SK-N-SH (cell line): ENCODE measurements around the gene LAPTM5.

ENCODE experiments used
- CHD2 ChIP-seq: fragments of 150-350 bp; IDR thresholded peaks from 2 replicates; pipeline ENCODE4 v1.6.1; 2018; ENCODE audit warnings: low read length; ENCODE audit not compliant: partially characterized antibody
- EP300 ChIP-seq, 2 experiments: IDR thresholded peaks; 2 replicates each; pipeline versions ENCODE4 v1.4.0 to v1.6.1; 2012; ENCODE audit warnings: borderline replicate concordance in 1 of 2, low read depth in 1 of 2, low read length in 1 of 2
- FOXJ3 ChIP-seq: sonication (generic); formaldehyde crosslinking; IDR thresholded peaks from 2 replicates; pipeline ENCODE4 v1.5.1; 2020; ENCODE audit warnings: mild to moderate bottlenecking, missing genetic modification reagents
- POLR2AphosphoS5 ChIP-seq: IDR thresholded peaks from 2 replicates; pipeline ENCODE4 v1.6.1; 2012; ENCODE audit warnings: low read depth, low read length
- RAD21 ChIP-seq: IDR thresholded peaks from 2 replicates; pipeline ENCODE4 v1.6.1; 2012; ENCODE audit warnings: mild to moderate bottlenecking, low read length
- SMC3 ChIP-seq: IDR thresholded peaks from 2 replicates; pipeline ENCODE4 v1.6.1; 2012; ENCODE audit warnings: low read depth, low read length, improper control_type of control experiment
- TAF1 ChIP-seq: IDR thresholded peaks from 2 replicates; pipeline ENCODE4 v1.6.1; 2012; ENCODE audit warnings: low read depth, mild to moderate bottlenecking, low read length, moderate library complexity, borderline replicate concordance
- TF ChIP-seq, protein P1 (sequence below): IDR thresholded peaks from 2 replicates; pipeline ENCODE4 v1.6.1; 2012; ENCODE audit warnings: mild to moderate bottlenecking, low read depth, low read length, moderate library complexity
- TF ChIP-seq, protein P2 (sequence below): IDR thresholded peaks from 2 replicates; pipeline ENCODE4 v1.4.0; 2012; ENCODE audit warnings: low read depth, borderline replicate concordance
- TF ChIP-seq, protein P3 (sequence below): fragments of 200-600 bp; sonication (generic); IDR thresholded peaks from 2 replicates; pipeline ENCODE4 v1.6.1; 2017; ENCODE audit warnings: antibody characterized with exemption, mild to moderate bottlenecking, moderate library complexity
- TF ChIP-seq, protein P4 (sequence below): IDR thresholded peaks from 2 replicates; pipeline ENCODE4 v1.4.0; 2012; ENCODE audit warnings: low read depth, borderline replicate concordance
- TF ChIP-seq, protein P5 (sequence below): IDR thresholded peaks from 2 replicates; pipeline ENCODE4 v1.4.0; 2012; ENCODE audit warnings: low read depth

DNA sequence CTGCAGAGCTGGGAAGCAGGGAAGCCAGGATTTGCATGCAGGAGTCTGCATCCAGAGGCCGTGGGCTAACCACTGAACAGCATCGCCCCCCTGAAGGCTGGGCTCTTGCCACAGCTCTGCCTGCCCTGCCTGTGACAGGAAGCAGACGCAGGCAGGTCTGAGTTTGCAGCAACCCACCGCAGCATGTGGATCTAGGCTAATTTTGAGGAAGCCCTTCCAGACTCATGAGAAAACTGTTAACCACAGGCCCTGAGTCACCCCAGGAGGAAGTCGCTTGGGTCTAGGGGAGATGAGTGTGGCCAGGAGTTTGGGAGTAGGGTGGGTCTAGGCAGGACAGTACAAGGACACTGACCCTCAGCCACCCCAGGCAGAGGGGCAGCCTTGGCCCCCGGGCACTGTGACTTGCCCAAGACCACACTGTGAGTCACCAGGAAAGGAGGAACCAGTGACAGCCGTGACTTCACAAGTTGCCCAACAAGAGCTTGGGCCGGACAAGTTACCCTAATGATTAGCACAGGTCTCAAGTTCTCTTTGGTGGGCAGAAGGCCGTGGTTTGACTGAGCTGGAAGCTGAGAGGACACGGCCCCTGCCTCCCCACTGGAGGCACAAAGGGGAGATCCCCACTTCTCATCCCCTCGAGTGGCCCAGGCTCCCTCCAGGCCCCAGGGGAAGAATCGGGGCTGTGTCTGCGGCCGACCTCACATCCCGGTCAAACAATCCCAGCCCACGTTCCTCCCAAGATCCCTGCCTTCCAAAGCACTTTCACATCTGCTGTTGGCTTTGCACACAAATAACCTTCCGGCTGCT lies 826 bp downstream of the LAPTM5 start:
- TF ChIP-seq, protein P1, sequence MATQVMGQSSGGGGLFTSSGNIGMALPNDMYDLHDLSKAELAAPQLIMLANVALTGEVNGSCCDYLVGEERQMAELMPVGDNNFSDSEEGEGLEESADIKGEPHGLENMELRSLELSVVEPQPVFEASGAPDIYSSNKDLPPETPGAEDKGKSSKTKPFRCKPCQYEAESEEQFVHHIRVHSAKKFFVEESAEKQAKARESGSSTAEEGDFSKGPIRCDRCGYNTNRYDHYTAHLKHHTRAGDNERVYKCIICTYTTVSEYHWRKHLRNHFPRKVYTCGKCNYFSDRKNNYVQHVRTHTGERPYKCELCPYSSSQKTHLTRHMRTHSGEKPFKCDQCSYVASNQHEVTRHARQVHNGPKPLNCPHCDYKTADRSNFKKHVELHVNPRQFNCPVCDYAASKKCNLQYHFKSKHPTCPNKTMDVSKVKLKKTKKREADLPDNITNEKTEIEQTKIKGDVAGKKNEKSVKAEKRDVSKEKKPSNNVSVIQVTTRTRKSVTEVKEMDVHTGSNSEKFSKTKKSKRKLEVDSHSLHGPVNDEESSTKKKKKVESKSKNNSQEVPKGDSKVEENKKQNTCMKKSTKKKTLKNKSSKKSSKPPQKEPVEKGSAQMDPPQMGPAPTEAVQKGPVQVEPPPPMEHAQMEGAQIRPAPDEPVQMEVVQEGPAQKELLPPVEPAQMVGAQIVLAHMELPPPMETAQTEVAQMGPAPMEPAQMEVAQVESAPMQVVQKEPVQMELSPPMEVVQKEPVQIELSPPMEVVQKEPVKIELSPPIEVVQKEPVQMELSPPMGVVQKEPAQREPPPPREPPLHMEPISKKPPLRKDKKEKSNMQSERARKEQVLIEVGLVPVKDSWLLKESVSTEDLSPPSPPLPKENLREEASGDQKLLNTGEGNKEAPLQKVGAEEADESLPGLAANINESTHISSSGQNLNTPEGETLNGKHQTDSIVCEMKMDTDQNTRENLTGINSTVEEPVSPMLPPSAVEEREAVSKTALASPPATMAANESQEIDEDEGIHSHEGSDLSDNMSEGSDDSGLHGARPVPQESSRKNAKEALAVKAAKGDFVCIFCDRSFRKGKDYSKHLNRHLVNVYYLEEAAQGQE, result no peak
- no peak for TF ChIP-seq FOXJ3 (CRISPR knock-in tag)
- no peak for TF ChIP-seq TAF1
- TF ChIP-seq, protein P2, sequence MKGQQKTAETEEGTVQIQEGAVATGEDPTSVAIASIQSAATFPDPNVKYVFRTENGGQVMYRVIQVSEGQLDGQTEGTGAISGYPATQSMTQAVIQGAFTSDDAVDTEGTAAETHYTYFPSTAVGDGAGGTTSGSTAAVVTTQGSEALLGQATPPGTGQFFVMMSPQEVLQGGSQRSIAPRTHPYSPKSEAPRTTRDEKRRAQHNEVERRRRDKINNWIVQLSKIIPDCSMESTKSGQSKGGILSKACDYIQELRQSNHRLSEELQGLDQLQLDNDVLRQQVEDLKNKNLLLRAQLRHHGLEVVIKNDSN, result no peak
- TF ChIP-seq, protein P3, sequence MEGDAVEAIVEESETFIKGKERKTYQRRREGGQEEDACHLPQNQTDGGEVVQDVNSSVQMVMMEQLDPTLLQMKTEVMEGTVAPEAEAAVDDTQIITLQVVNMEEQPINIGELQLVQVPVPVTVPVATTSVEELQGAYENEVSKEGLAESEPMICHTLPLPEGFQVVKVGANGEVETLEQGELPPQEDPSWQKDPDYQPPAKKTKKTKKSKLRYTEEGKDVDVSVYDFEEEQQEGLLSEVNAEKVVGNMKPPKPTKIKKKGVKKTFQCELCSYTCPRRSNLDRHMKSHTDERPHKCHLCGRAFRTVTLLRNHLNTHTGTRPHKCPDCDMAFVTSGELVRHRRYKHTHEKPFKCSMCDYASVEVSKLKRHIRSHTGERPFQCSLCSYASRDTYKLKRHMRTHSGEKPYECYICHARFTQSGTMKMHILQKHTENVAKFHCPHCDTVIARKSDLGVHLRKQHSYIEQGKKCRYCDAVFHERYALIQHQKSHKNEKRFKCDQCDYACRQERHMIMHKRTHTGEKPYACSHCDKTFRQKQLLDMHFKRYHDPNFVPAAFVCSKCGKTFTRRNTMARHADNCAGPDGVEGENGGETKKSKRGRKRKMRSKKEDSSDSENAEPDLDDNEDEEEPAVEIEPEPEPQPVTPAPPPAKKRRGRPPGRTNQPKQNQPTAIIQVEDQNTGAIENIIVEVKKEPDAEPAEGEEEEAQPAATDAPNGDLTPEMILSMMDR, result no peak
- TF ChIP-seq, protein P4, sequence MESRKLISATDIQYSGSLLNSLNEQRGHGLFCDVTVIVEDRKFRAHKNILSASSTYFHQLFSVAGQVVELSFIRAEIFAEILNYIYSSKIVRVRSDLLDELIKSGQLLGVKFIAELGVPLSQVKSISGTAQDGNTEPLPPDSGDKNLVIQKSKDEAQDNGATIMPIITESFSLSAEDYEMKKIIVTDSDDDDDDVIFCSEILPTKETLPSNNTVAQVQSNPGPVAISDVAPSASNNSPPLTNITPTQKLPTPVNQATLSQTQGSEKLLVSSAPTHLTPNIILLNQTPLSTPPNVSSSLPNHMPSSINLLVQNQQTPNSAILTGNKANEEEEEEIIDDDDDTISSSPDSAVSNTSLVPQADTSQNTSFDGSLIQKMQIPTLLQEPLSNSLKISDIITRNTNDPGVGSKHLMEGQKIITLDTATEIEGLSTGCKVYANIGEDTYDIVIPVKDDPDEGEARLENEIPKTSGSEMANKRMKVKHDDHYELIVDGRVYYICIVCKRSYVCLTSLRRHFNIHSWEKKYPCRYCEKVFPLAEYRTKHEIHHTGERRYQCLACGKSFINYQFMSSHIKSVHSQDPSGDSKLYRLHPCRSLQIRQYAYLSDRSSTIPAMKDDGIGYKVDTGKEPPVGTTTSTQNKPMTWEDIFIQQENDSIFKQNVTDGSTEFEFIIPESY, result no peak
- TF ChIP-seq, protein P5, sequence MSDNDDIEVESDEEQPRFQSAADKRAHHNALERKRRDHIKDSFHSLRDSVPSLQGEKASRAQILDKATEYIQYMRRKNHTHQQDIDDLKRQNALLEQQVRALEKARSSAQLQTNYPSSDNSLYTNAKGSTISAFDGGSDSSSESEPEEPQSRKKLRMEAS, result peak; percentile 44; the same call in 1 of the 2 replicates
- no peak for TF ChIP-seq POLR2AphosphoS5
- TF ChIP-seq RAD21, result no peak
- TF ChIP-seq CHD2, result no peak
- no peak for TF ChIP-seq EP300 (IDR thresholded peaks at IDR 0.05; ENCODE audit: borderline replicate concordance in 1 of 2, low read depth in 1 of 2, low read length in 1 of 2)
- TF ChIP-seq SMC3, result no peak
